Measurements from ENCODE around the gene C19orf38. TPM values are rescaled to one million over a fixed set of nuclear protein-coding genes. Genes with fewer than 3 reads are reported as not detected.

Gene C19orf38
- total RNA-seq, 1 donor from 2014 or later, result 0.62 TPM

- H3K27ac Mint-ChIP-seq, result no peak overlapping the region
- H3K9me3 Mint-ChIP-seq, result no peaks in the 10 kb centered on the region
- H3K27me3 Mint-ChIP-seq, result no peaks in the 10 kb centered on the region
- ChIA-PET CTCF (no interaction called here), POLR2A (no interaction called here)
- no peak overlapping the region for H3K4me3 Mint-ChIP-seq
- ATAC-seq (ENCODE audit: low read depth) (no peak), DNase-seq (no peak)
- no peaks in the 10 kb centered on the region for H3K4me1 Mint-ChIP-seq
- no peak for TF ChIP-seq CTCF (IDR thresholded peaks at IDR 0.05)
- peaks cover 55% of the 10 kb centered on the region for H3K36me3 Mint-ChIP-seq (ENCODE audit: low read depth)
- intact Hi-C loops (cut with micrococcal nuclease), result no loop called here
Measured at GRCh38 chr19:10915130-10916091, 67.2 kb downstream of the C19orf38 start.

GRCh38 chr19:10916602-10917001, 68.4 kb downstream of the C19orf38 start:
- CTCF ChIA-PET, result no interaction called here
- H3K4me1 Mint-ChIP-seq, result no peaks in the 10 kb centered on the region

GRCh38 chr19:10918359-10918758, 70.1 kb downstream of the C19orf38 start:
- POLR2A ChIA-PET, result no interaction called here
- no peak for ATAC-seq (ENCODE audit: low read depth)
- no peaks in the 10 kb centered on the region for H3K27me3 Mint-ChIP-seq
- intact Hi-C loops (cut with micrococcal nuclease), result no loop called here
- H3K4me1 Mint-ChIP-seq, result no peaks in the 10 kb centered on the region
- H3K9me3 Mint-ChIP-seq, result no peaks in the 10 kb centered on the region
- H3K27ac Mint-ChIP-seq, result no peak overlapping the region
- no peak for DNase-seq
- H3K36me3 Mint-ChIP-seq (ENCODE audit: low read depth), result peaks cover 56% of the 10 kb centered on the region
- CTCF ChIA-PET, result no interaction called here
- no peak overlapping the region for H3K4me3 Mint-ChIP-seq
- no peak for TF ChIP-seq CTCF (IDR thresholded peaks at IDR 0.05)

More at GRCh38 chr19:10916602-10917001, 68.4 kb downstream of the C19orf38 start:
- ATAC-seq (ENCODE audit: low read depth) (no peak), DNase-seq (no peak)
- peaks cover 61% of the 10 kb centered on the region for H3K36me3 Mint-ChIP-seq (ENCODE audit: low read depth)
- POLR2A ChIA-PET, result no interaction called here
- no peak for TF ChIP-seq CTCF (IDR thresholded peaks at IDR 0.05)
- no peak overlapping the region for H3K4me3 Mint-ChIP-seq
- no peaks in the 10 kb centered on the region for H3K9me3 Mint-ChIP-seq
- H3K27me3 Mint-ChIP-seq, result no peaks in the 10 kb centered on the region
- intact Hi-C loops (cut with micrococcal nuclease), result no loop called here
- no peak overlapping the region for H3K27ac Mint-ChIP-seq

Other genes with a start within 250 kb of the C19orf38 start
- gene SLC44A2, start 222.9 kb upstream of the C19orf38 start, total RNA-seq, result 195 and 213 TPM in 2 replicates
- 373 and 399 TPM in 2 replicates for gene ILF3, start 194.1 kb upstream of the C19orf38 start, total RNA-seq
- gene QTRT1, start 147.0 kb upstream of the C19orf38 start, total RNA-seq, result 69.4 and 74.9 TPM in 2 replicates
- 220 and 257 TPM in 2 replicates for gene DNM2, start 130.3 kb upstream of the C19orf38 start, total RNA-seq
- 11.9 and 15.7 TPM in 2 replicates for gene TMED1, start 12.2 kb upstream of the C19orf38 start, total RNA-seq
- 32.3 and 39.1 TPM in 2 replicates for gene CARM1, start 23.1 kb downstream of the C19orf38 start, total RNA-seq
- 23.0 and 23.9 TPM in 2 replicates for gene YIPF2, start 80.2 kb downstream of the C19orf38 start, total RNA-seq
- 16.6 and 19.5 TPM in 2 replicates for gene TIMM29, start 80.4 kb downstream of the C19orf38 start, total RNA-seq
- 85.1 and 93.6 TPM in 2 replicates for gene SMARCA4, start 112.6 kb downstream of the C19orf38 start, total RNA-seq
- 20.9 and 24.1 TPM in 2 replicates for gene LDLR, start 241.0 kb downstream of the C19orf38 start, total RNA-seq